ENCODE measurements around the gene UNC119B. TPM values are rescaled to one million over a fixed set of nuclear protein-coding genes. Genes with fewer than 3 reads are reported as not detected.

Gene UNC119B
- total and polyA plus RNA-seq, 8 donors: 6.6 to 18.9 (median 14.6) TPM

GRCh38 chr12:120698665-120699064, 11.6 kb upstream of the UNC119B start:
- no peak overlapping the region for H3K27ac ChIP-seq
- DNase-seq: no peak
- ATAC-seq: peak in 1 of 4 donors; percentile 37
- no peaks in the 10 kb centered on the region for H3K27me3 ChIP-seq
- H3K9me3 ChIP-seq: no peaks in the 10 kb centered on the region
- H3K4me3 ChIP-seq: no peak overlapping the region
- H3K36me3 ChIP-seq: peaks cover 0 to 62% (median 48%) of the 10 kb centered on the region in 3 donors
- no peak for FAIRE-seq
- H3K4me1 ChIP-seq: no peaks in the 10 kb centered on the region
- 86 to 89% methylated on average over 3 of the region's 3 CpGs for WGBS, 2 donors
- intact Hi-C loops (cut with DNase I): no loop called here
- TF ChIP-seq CTCF (IDR thresholded peaks at IDR 0.05): no peak

- 86 to 89% methylated on average over 7 of the region's 7 CpGs for WGBS, 2 donors
- Histone ChIP-seq H3K4me3 (no peak overlapping the region), H3K36me3 (peaks cover 0 to 57% (median 48%) of the 10 kb centered on the region in 3 donors), H3K4me1 (no peaks in the 10 kb centered on the region), H3K9me3 (no peaks in the 10 kb centered on the region), H3K27ac (no peak overlapping the region), H3K27me3 (no peaks in the 10 kb centered on the region)
- ATAC-seq (no peak), DNase-seq (no peak), FAIRE-seq (no peak)
- TF ChIP-seq CTCF (IDR thresholded peaks at IDR 0.05): no peak
- intact Hi-C loops (cut with DNase I): no loop called here
These were observed 10.7 kb upstream of the UNC119B start for GRCh38 chr12:120699553-120699952.

GRCh38 chr12:120700886-120701285, 9.4 kb upstream of the UNC119B start:
- FAIRE-seq (no peak), ATAC-seq (peak in 2 of 4 donors; percentile 51 to 58), DNase-seq (no peak)
- H3K27me3 ChIP-seq: no peaks in the 10 kb centered on the region
- 90 to 92% methylated on average over 5 of the region's 5 CpGs for WGBS, 2 donors
- H3K36me3 ChIP-seq: peaks cover 0 to 43% (median 37%) of the 10 kb centered on the region in 3 donors
- no peak overlapping the region for H3K4me3 ChIP-seq
- intact Hi-C loops (cut with DNase I): no loop called here
- no peaks in the 10 kb centered on the region for H3K9me3 ChIP-seq
- no peak for TF ChIP-seq CTCF (IDR thresholded peaks at IDR 0.05)
- no peaks in the 10 kb centered on the region for H3K4me1 ChIP-seq
- H3K27ac ChIP-seq: no peak overlapping the region

GRCh38 chr12:120702637-120703036, 7.6 kb upstream of the UNC119B start:
- H3K36me3 ChIP-seq: peaks cover 0 to 31% (median 23%) of the 10 kb centered on the region in 3 donors
- H3K27ac ChIP-seq: no peak overlapping the region
- no peak for TF ChIP-seq CTCF (IDR thresholded peaks at IDR 0.05)
- no peak for DNase-seq
- no peak for FAIRE-seq
- intact Hi-C loops (cut with DNase I): no loop called here
- H3K4me3 ChIP-seq: no peak overlapping the region
- H3K4me1 ChIP-seq: no peaks in the 10 kb centered on the region
- WGBS, 2 donors: 39 to 60% methylated on average over 1 of the region's 1 CpG
- H3K27me3 ChIP-seq: no peaks in the 10 kb centered on the region
- ATAC-seq: peak; percentile 26 to 62 (median 48)
- no peaks in the 10 kb centered on the region for H3K9me3 ChIP-seq

DNA sequence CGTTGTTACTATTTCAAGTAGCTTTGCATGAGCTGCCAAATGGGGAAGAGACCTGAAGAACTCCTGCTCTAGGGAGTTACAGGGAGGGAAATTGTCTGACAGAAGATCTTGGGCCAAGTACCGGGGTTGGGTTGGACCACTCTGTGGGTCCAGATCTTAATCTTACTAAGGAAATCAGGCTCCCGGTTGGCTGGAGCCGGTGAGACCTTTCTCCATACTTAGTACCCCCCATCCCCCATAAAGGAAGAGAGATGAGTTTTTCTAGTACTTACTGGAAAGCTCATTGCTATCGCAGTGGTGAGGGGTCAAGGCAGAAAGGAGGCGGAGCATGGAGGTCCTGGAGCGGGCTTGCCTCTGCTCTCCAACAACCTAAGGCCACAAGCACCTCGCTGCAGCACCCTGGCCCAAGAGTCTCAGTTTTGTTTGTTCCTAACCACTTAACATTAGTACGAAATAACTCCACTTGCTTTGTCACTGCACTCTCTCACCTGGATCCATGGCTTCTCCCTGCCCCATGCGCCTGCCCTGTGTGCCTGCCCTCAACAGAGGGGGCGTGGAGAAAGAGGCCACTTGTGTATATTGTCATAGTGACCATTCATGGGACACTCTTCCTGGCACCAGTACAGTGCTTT, 6.8 kb upstream of the UNC119B start:
- FAIRE-seq: no peak
- TF ChIP-seq CTCF (IDR thresholded peaks at IDR 0.05): no peak

More for the DNA sequence above, 6.8 kb upstream of the UNC119B start:
- ATAC-seq (no peak), DNase-seq (no peak)
- Histone ChIP-seq H3K36me3 (peaks cover 0 to 23% (median 15%) of the 10 kb centered on the region in 3 donors), H3K27me3 (no peaks in the 10 kb centered on the region), H3K4me3 (no peak overlapping the region), H3K9me3 (no peaks in the 10 kb centered on the region), H3K27ac (no peak overlapping the region), H3K4me1 (no peaks in the 10 kb centered on the region)
- 82 to 90% methylated on average over 11 of the region's 11 CpGs for WGBS, 2 donors
- intact Hi-C loops (cut with DNase I): no loop called here

All from pancreas (tissue), 10 donors.